Activated CD8-positive, alpha-beta memory T cell treated with anti-CD3 and anti-CD28 coated beads for 4 hours (primary cell): Measurements from ENCODE around the gene RASD1.

Source experiments
- DNase-seq, 2 donors: peaks; one replicate each; pipeline ENCODE4 v3.0.0-alpha.2; 2020; ENCODE audit warnings: low read depth in 2 of 2

The RASD1 gene

GRCh38 chr17:17496189-17497064 lies at the start of gene RASD1:
Gene RASD1 (minus strand): TSS chr17:17496395. CDS start chr17:17496181, 214 bp downstream.
- DNase-seq, result peak; percentile 54 to 61

DNA sequence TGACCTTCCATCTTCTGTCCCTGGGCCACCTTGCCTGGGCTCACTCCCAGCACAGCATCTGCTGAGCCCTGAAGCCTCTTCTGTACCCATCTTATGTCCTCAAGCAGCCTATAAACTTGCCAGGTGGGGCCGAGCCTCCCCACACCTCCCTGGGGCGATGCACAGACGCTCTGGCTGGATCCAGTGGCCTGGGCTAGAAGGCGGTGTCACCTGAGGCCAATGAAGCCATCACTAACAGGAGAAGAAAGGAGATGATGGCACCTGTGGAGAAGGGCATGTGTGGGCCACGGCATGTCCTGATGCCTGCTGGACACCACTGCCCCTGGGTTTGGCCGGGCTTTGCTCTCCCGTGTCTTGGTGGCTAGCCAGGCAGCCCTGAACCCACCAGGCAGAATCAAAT lies 49.8 kb upstream of the RASD1 start:
- DNase-seq, result no peak

DNA sequence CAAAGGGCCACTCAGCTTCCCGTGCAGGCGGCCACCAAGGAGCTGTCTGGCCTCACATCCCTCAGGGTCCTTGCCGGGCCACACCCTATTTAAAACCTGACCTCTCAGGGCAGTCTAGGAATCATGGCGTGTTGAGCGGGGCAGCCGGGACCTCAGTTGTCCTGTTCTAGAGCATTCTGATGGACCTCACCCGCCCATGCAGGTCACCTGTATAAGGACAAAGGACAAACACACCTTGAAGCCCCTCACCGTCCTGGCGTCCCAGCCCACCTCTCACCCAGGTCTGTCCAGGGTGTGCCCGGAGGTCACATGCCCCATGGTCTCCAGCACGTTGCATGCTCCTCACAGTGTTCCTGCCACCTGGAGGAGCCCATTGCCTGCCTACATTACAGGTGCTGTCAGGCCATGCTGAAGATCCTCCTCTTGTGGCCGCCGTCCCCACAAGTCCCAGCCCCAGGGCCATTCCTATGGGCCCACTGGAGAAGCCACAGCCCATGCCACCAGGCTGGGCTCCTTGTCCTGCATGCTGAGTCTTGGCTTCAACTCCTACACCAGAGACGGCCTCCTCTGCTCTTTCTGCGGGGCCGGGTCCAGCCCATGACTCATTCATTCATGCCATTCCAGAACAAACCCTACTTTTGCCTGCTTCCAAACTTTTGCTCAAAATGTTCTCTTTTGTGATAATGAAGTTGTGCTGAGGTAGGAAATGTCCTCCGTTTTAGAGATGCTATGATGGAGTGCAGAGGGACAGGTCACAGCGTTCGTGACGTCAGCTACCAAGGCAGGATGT lies 49.0 kb upstream of the RASD1 start:
- no peak for DNase-seq

- DNase-seq, result no peak
These were observed 46.9 kb upstream of the RASD1 start for GRCh38 chr17:17542906-17543635.

DNA sequence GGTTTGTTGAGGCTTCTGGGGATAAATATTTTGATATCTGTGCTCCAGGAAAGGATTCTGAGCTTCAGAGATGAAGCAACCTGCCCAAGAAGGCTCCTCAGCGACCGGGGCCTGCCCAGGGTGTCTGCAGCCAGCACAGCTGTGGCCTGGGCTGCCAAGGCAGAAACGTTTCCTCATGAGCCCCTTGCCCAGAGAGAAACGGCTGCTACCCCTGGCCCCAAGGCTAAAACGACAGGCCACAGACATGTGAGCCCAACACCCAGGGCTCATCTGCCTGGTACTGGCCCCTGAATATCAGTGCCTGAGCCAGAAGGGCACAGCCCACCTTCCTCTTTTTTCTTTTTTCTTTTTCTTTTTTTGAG lies 45.4 kb upstream of the RASD1 start:
- no peak for DNase-seq

DNA sequence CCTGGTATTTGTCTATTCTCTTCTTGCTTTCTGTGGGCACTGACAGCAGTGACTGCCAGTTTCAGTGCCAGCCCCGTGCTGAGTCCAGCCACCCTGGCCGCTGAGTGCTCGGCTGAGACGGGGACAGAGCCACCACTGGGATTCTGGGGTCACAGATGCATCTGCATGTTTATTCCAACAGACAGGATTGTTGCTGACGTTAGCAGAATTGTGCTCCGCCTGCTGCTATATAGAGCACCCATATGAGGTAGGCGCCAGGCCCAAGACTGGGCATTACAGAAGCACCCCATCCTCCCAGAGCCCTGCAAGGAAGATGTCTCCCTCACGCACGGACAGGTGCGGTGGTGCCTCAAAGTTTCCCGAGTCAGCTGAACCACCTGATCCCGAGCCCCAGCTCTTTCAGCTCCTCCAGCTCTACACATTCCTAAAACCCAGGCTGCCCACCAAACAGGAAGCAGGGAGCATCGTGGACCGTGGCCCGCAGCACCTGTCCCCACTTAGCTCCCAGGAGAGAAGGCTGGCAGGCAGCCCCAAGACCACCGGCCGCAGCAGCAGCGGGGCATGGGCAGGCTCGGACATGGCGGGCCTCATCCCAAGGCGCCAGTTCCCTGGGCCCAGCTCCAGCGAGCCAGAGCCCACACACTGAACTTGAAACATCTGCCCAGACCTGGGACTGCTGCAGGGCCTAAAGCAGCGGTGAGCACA lies 44.9 kb upstream of the RASD1 start:
- DNase-seq, result no peak

- DNase-seq, result no peak
These were observed 44.2 kb upstream of the RASD1 start for GRCh38 chr17:17540278-17540906.

GRCh38 chr17:17539591-17539990 lies 43.4 kb upstream of the RASD1 start:
- DNase-seq, result no peak

GRCh38 chr17:17538417-17539391 lies 42.5 kb upstream of the RASD1 start:
- DNase-seq, result no peak

- DNase-seq, result no peak
These were observed 41.3 kb upstream of the RASD1 start for GRCh38 chr17:17537311-17538099.

DNA sequence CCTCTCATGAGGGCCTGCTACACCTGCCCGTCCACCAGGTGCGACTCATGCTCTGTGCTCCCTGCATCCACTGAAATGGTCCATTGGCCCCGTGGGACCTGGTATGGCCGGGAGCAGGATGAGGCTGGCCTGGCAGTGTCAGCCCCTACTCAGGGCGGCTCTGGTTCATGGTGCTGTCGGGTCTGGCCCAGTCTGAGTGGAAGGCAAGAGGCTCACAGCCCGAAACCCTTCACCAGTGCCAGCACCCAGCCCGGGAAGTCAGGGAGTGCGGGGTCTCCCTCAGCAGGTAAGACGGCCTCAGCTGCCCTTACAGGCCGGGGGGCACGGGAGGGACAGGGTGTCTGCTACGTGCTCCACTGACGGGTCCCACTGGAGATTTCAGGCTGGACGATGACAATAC lies 40.5 kb upstream of the RASD1 start:
- no peak for DNase-seq

GRCh38 chr17:17535957-17536356 lies 39.8 kb upstream of the RASD1 start:
- no peak for DNase-seq

GRCh38 chr17:17533901-17534441 lies 37.8 kb upstream of the RASD1 start:
- DNase-seq, result no peak

GRCh38 chr17:17532991-17533390 lies 36.8 kb upstream of the RASD1 start:
- DNase-seq, result no peak

GRCh38 chr17:17531156-17531555 lies 35.0 kb upstream of the RASD1 start:
- DNase-seq, result no peak

DNA sequence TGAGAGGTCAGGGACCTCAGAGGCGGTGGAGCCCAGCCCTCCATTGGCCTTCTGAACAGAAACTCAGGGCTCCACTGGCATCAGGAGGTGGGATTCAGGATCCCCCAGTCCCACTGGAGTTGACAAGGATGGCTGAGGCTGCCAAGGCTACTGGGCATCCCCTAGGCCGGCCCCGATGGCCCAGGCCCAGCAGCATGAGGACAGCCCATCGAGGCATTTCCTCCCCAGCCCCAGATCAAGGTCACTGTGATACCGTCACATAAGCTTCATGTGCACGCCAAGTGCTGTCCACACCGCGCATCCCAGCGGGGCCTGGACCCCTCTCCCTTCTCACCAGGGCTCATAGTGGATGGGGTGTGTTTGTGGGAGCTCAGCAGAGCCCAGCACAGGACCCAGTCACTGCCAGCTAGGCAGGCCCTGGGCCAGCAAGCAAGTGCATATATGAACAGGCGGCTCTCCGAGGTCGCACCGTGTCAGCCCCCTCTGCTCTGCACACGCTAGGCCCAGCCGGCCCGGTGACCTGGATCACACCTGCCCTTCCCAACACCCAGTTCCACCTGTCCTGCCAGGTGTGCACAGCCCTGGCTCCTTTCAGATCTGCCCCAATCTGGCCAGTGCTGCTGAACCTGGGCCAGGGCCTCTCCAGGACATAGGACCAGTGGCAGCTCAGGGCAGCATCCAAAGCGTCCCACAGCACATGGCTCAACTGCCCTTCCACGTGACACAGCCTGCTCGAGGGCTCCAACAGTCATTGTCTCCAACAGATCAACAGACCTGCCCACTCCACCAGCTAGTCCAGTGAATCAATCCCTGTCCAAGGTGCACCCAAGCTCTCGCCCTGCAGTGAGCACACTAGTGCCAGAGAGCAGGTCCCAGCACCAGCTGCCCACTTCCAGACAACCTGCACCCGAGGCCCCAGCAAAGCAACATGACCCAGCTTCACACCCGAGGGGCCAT lies 32.8 kb upstream of the RASD1 start:
- no peak for DNase-seq

GRCh38 chr17:17527956-17528500 lies 31.8 kb upstream of the RASD1 start:
- no peak for DNase-seq
